ENCODE data around the gene LRP1B. TPM values are rescaled to one million over a fixed set of nuclear protein-coding genes. Genes with fewer than 3 reads are reported as not detected.

Gene LRP1B
- total and polyA plus RNA-seq, 2 donors (not counting 1 experiment from before 2014, with no cell fraction given) = not detected

DNA sequence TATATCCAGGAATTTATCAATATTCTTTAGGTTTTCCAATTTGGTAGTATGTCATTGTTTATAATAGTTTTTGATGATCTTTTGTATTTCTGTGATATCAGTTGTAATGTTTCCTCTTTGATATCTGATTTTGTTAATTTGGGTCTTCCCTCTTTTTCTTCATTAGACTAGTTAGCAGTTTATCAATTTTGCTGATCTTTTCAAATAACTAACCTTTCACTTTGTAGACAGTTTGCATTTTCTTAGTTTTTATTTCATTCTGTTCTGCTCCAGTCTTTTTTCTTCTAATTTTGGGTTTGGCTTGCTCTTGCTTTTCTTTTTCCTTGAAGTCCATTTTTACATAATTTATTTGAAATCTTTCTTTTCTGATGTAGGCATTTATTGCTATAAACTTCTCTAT is 824.4 kb downstream of the LRP1B start:
- CTCF ChIA-PET = no interaction called here
- Histone ChIP-seq H3K79me2 (ENCODE audit: control insufficient read depth, insufficient read depth, low read length) (no peaks in the 10 kb centered on the region), H3K4me1 (ENCODE audit: control insufficient read depth in 2 of 2, insufficient read depth in 2 of 2, low read length in 2 of 2) (no peaks in the 10 kb centered on the region), H3K27ac (ENCODE audit: low read length in 2 of 2) (no peak overlapping the region), H3K4me2 (replicated peaks; ENCODE audit: low read depth, low read length, poor library complexity, severe bottlenecking) (no peak overlapping the region), H4K20me1 (ENCODE audit: control insufficient read depth, insufficient read depth, low read length, poor library complexity, severe bottlenecking) (no peaks in the 10 kb centered on the region), H3K4me3 (ENCODE audit: control extremely low read depth in 1 of 5, extremely low read depth in 1 of 5, insufficient read depth in 1 of 5, low read depth in 2 of 5, low read length in 4 of 5) (no peak overlapping the region), H3K9me3 (ENCODE audit: control extremely low read depth in 1 of 3, control insufficient read depth in 2 of 3, insufficient read depth in 1 of 3, low read length in 2 of 3) (peaks cover 0 to 4% (median 0%) of the 10 kb centered on the region in 3 donors), H3K27me3 (replicated peaks in 1 of 4; ENCODE audit: control extremely low read depth in 1 of 4, control insufficient read depth in 3 of 4, insufficient read depth in 4 of 4, low read length in 3 of 4) (no peaks in the 10 kb centered on the region), H2AFZ (ENCODE audit: insufficient read depth, low read depth, low read length, poor library complexity, severe bottlenecking) (no peak overlapping the region), H3K36me3 (replicated peaks in 1 of 2; ENCODE audit: control extremely low read depth in 1 of 2, control insufficient read depth in 1 of 2, extremely low read depth in 1 of 2, insufficient read depth in 2 of 2, low read length in 1 of 2) (no peaks in the 10 kb centered on the region), H3K9ac (ENCODE audit: low read length) (no peak overlapping the region)
- Mint-ChIP-seq H3K4me3 (no peak overlapping the region), H3K27ac (no peak overlapping the region), H3K9me3 (ENCODE audit: insufficient read depth) (no peaks in the 10 kb centered on the region), H3K27me3 (no peaks in the 10 kb centered on the region), H3K4me1 (no peaks in the 10 kb centered on the region)
- TF ChIP-seq, protein P1, sequence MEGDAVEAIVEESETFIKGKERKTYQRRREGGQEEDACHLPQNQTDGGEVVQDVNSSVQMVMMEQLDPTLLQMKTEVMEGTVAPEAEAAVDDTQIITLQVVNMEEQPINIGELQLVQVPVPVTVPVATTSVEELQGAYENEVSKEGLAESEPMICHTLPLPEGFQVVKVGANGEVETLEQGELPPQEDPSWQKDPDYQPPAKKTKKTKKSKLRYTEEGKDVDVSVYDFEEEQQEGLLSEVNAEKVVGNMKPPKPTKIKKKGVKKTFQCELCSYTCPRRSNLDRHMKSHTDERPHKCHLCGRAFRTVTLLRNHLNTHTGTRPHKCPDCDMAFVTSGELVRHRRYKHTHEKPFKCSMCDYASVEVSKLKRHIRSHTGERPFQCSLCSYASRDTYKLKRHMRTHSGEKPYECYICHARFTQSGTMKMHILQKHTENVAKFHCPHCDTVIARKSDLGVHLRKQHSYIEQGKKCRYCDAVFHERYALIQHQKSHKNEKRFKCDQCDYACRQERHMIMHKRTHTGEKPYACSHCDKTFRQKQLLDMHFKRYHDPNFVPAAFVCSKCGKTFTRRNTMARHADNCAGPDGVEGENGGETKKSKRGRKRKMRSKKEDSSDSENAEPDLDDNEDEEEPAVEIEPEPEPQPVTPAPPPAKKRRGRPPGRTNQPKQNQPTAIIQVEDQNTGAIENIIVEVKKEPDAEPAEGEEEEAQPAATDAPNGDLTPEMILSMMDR (IDR thresholded peaks at IDR 0.05) = no peak
- no peak for TF ChIP-seq EZH2 (IDR thresholded peaks at IDR 0.05; ENCODE audit: borderline replicate concordance, insufficient read depth, low read depth, low read length, poor library complexity, severe bottlenecking)
- POLR2A ChIA-PET = no interaction called here
- no peak for ATAC-seq (ENCODE audit: low read depth)
- intact Hi-C loops (cut with micrococcal nuclease) = no loop called here
- DNase-seq = no peak

DNA sequence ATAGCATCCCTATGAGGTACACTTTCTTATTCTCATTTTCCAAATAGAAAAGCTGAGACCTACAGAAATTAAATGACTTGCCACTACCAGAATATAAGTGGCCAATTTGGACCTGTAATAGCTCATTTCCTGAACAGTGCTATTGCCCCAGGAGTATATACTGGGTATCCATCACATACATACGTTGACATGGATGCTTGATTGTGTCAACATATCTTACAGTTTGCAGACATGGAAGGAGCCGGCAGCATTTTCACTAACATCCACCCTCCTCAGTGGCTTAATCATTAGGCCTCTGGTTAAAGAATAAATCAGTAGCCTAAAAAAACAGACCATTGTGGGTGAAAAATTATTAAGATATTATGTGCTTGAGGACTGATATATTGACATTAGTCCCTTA is 829.3 kb downstream of the LRP1B start:
- ATAC-seq (ENCODE audit: low read depth) = no peak
- no peaks in the 10 kb centered on the region for H3K9me3 ChIP-seq (ENCODE audit: control extremely low read depth in 1 of 3, control insufficient read depth in 2 of 3, insufficient read depth in 1 of 3, low read length in 2 of 3)
- H3K36me3 ChIP-seq (replicated peaks in 1 of 2; ENCODE audit: control extremely low read depth in 1 of 2, control insufficient read depth in 1 of 2, extremely low read depth in 1 of 2, insufficient read depth in 2 of 2, low read length in 1 of 2) = no peaks in the 10 kb centered on the region
- no peaks in the 10 kb centered on the region for H3K27me3 Mint-ChIP-seq
- H3K4me1 Mint-ChIP-seq = no peaks in the 10 kb centered on the region
- no peak overlapping the region for H3K27ac ChIP-seq (ENCODE audit: low read length in 2 of 2)
- H3K9ac ChIP-seq (ENCODE audit: low read length) = no peak overlapping the region
- H3K4me2 ChIP-seq (replicated peaks; ENCODE audit: low read depth, low read length, poor library complexity, severe bottlenecking) = no peak overlapping the region
- no peak overlapping the region for H3K27ac Mint-ChIP-seq
- CTCF ChIA-PET = no interaction called here
- TF ChIP-seq, protein P1 (IDR thresholded peaks at IDR 0.05) = no peak
- TF ChIP-seq EZH2 (IDR thresholded peaks at IDR 0.05; ENCODE audit: borderline replicate concordance, insufficient read depth, low read depth, low read length, poor library complexity, severe bottlenecking) = no peak
- no peaks in the 10 kb centered on the region for H4K20me1 ChIP-seq (ENCODE audit: control insufficient read depth, insufficient read depth, low read length, poor library complexity, severe bottlenecking)
- POLR2A ChIA-PET = no interaction called here
- WGBS (ENCODE audit: insufficient coverage) = no CpG with 5 or more reads among the region's 2 CpGs
- no peaks in the 10 kb centered on the region for H3K9me3 Mint-ChIP-seq (ENCODE audit: insufficient read depth)
- H3K4me3 Mint-ChIP-seq = no peak overlapping the region
- no peak overlapping the region for H3K4me3 ChIP-seq (ENCODE audit: control extremely low read depth in 1 of 5, extremely low read depth in 1 of 5, insufficient read depth in 1 of 5, low read depth in 2 of 5, low read length in 4 of 5)
- intact Hi-C loops (cut with micrococcal nuclease) = no loop called here
- no peaks in the 10 kb centered on the region for H3K4me1 ChIP-seq (ENCODE audit: control insufficient read depth in 2 of 2, insufficient read depth in 2 of 2, low read length in 2 of 2)
- DNase-seq = no peak
- H3K79me2 ChIP-seq (ENCODE audit: control insufficient read depth, insufficient read depth, low read length) = no peaks in the 10 kb centered on the region
- H2AFZ ChIP-seq (ENCODE audit: insufficient read depth, low read depth, low read length, poor library complexity, severe bottlenecking) = no peak overlapping the region
- H3K27me3 ChIP-seq (replicated peaks in 1 of 4; ENCODE audit: control extremely low read depth in 1 of 4, control insufficient read depth in 3 of 4, insufficient read depth in 4 of 4, low read length in 3 of 4) = no peaks in the 10 kb centered on the region
